SK-N-SH (cell line): ENCODE data around the gene PTH2. TPM values are rescaled to one million over a fixed set of nuclear protein-coding genes. Genes with fewer than 3 reads are reported as not detected.

Experiments
- CTCF ChIA-PET: fragments of 300-600, 350-600 bp; formaldehyde crosslinking; extraction: SDS; loops from one replicate; lab custom pipeline; 2021; lab: Yijun Ruan, JAX
- POLR2A ChIA-PET: fragments of 350-600 bp; sonication (Branson Sonifier 250); formaldehyde crosslinking; extraction: SDS; loops from one replicate; lab custom pipeline; 2020; ENCODE audit warnings: antibody characterized with exemption, inconsistent platforms; lab: Yijun Ruan, JAX
- DNase-seq: peaks from one replicate; pipeline ENCODE4 v3.0.0; 2012
- H2AFZ ChIP-seq: fragments of 200-600 bp; sonication (generic); 2 replicates; pipeline ENCODE4 v1.8.1; 2016; ENCODE audit warnings: antibody characterized with exemption, mild to moderate bottlenecking, low read depth
- H3F3A ChIP-seq: fragments of 200-600 bp; sonication (generic); replicated peaks from 2 replicates; pipeline ENCODE3; 2016; ENCODE audit warnings: antibody characterized with exemption, mild to moderate bottlenecking; ENCODE audit not compliant: insufficient read depth
- H3K27ac ChIP-seq, 2 experiments: fragments of 200-500 bp in 1 of 2; fragments of 200-600 bp in 1 of 2; sonication (Bioruptor generic) in 1 of 2; sonication (generic), shearing (Covaris generic) in 1 of 2; 2 replicates each; pipeline versions ENCODE4 v1.5.1 to v1.6.1; 2014 to 2016; ENCODE audit warnings: low read depth in 2 of 2, inconsistent platforms in 1 of 2, low read length in 1 of 2, mild to moderate bottlenecking in 1 of 2, mixed read lengths in 1 of 2
- H3K27me3 ChIP-seq: fragments of 200-600 bp; sonication (generic), shearing (Covaris generic); 2 replicates; pipeline ENCODE4 v1.6.1; 2016; ENCODE audit warnings: mixed run types; ENCODE audit not compliant: insufficient read depth
- H3K36me3 ChIP-seq, 2 experiments: fragments of 200-500 bp in 1 of 2; fragments of 200-600 bp in 1 of 2; sonication (Bioruptor generic) in 1 of 2; sonication (generic) in 1 of 2; replicated peaks in 1 of 2; 2 replicates each; pipeline versions ENCODE3 to v1.5.1; 2014 to 2016; ENCODE audit warnings: low read length in 1 of 2, mild to moderate bottlenecking in 1 of 2; ENCODE audit not compliant: insufficient read depth in 2 of 2, control insufficient read depth in 1 of 2
- H3K4me1 ChIP-seq, 2 experiments: fragments of 200-500 bp in 1 of 2; fragments of 200-600 bp in 1 of 2; sonication (Bioruptor generic) in 1 of 2; sonication (generic), shearing (Covaris generic) in 1 of 2; 2 replicates each; pipeline versions ENCODE4 v1.5.1 to v1.6.1; 2014 to 2016; ENCODE audit warnings: low read depth in 1 of 2, low read length in 1 of 2, mixed run types in 1 of 2; ENCODE audit not compliant: insufficient read depth in 2 of 2, control insufficient read depth in 1 of 2
- H3K4me2 ChIP-seq: fragments of 200-600 bp; sonication (generic), shearing (Covaris generic); 2 replicates; pipeline ENCODE4 v1.6.1; 2017; ENCODE audit warnings: mixed run types
- H3K4me3 ChIP-seq, 2 experiments: fragments of 200-500 bp in 1 of 2; fragments of 200-600 bp in 1 of 2; sonication (Bioruptor generic) in 1 of 2; sonication (generic), shearing (Covaris generic) in 1 of 2; 2 replicates each; pipeline versions ENCODE4 v1.5.1 to v1.8.1; 2014 to 2016; ENCODE audit warnings: low read depth in 2 of 2, inconsistent platforms in 1 of 2, low read length in 1 of 2, mild to moderate bottlenecking in 1 of 2, mixed read lengths in 1 of 2, moderate library complexity in 1 of 2
- H3K79me2 ChIP-seq: fragments of 200-600 bp; sonication (generic); 2 replicates; pipeline ENCODE4 v1.8.1; 2017; ENCODE audit warnings: mild to moderate bottlenecking; ENCODE audit not compliant: insufficient read depth
- H3K9ac ChIP-seq: fragments of 200-600 bp; sonication (generic); 2 replicates; pipeline ENCODE4 v1.6.1; 2017; ENCODE audit warnings: mixed run types
- H3K9me2 ChIP-seq: fragments of 200-600 bp; sonication (generic); 2 replicates; pipeline ENCODE4 v1.6.1; 2017; ENCODE audit warnings: mixed run types
- H3K9me3 ChIP-seq: fragments of 200-600 bp; sonication (generic); 2 replicates; pipeline ENCODE4 v1.6.1; 2017; ENCODE audit warnings: mixed run types, mild to moderate bottlenecking, moderate library complexity
- H4K20me1 ChIP-seq: fragments of 200-600 bp; sonication (generic); 2 replicates; pipeline ENCODE4 v1.6.1; 2017; ENCODE audit warnings: mild to moderate bottlenecking, mixed run types; ENCODE audit not compliant: insufficient read depth
- CHD2 ChIP-seq: fragments of 150-350 bp; IDR thresholded peaks from 2 replicates; pipeline ENCODE4 v1.6.1; 2018; ENCODE audit warnings: low read length; ENCODE audit not compliant: partially characterized antibody
- CTCF ChIP-seq: fragments of 200-600 bp; sonication (generic); IDR thresholded peaks from 2 replicates; pipeline ENCODE4 v1.6.1; 2017; ENCODE audit warnings: antibody characterized with exemption, mild to moderate bottlenecking, moderate library complexity
- ELF1 ChIP-seq: IDR thresholded peaks from 2 replicates; pipeline ENCODE4 v1.4.0; 2012
- EZH2phosphoT487 ChIP-seq: fragments of 200-600 bp; sonication (generic); IDR thresholded peaks from 2 replicates; pipeline ENCODE4 v1.6.1; 2017; ENCODE audit warnings: low read depth, mixed run types, mild to moderate bottlenecking, antibody characterized with exemption, moderate library complexity, borderline replicate concordance
- FOSL2 ChIP-seq: IDR thresholded peaks from 2 replicates; pipeline ENCODE4 v1.4.0; 2012; ENCODE audit warnings: low read depth, mild to moderate bottlenecking, moderate library complexity, borderline replicate concordance
- GABPA ChIP-seq: IDR thresholded peaks from 2 replicates; pipeline ENCODE4 v1.4.0; 2012; ENCODE audit warnings: low read depth, mild to moderate bottlenecking
- MAX ChIP-seq: IDR thresholded peaks from 2 replicates; pipeline ENCODE4 v1.4.0; 2012; ENCODE audit warnings: low read depth
- MEF2A ChIP-seq: IDR thresholded peaks from 2 replicates; pipeline ENCODE4 v1.4.0; 2012; ENCODE audit warnings: low read depth, borderline replicate concordance
- NFIC ChIP-seq: IDR thresholded peaks from 2 replicates; pipeline ENCODE4 v1.4.0; 2012; ENCODE audit warnings: borderline replicate concordance
- NRF1 ChIP-seq: IDR thresholded peaks from 2 replicates; pipeline ENCODE4 v1.6.1; 2012; ENCODE audit warnings: low read depth, mild to moderate bottlenecking, low read length
- POLR2AphosphoS5 ChIP-seq: IDR thresholded peaks from 2 replicates; pipeline ENCODE4 v1.6.1; 2012; ENCODE audit warnings: low read depth, low read length
- RAD21 ChIP-seq: IDR thresholded peaks from 2 replicates; pipeline ENCODE4 v1.6.1; 2012; ENCODE audit warnings: mild to moderate bottlenecking, low read length
- SIN3A ChIP-seq: IDR thresholded peaks from 2 replicates; pipeline ENCODE4 v1.6.1; 2012; ENCODE audit warnings: low read depth, mild to moderate bottlenecking, low read length, moderate library complexity, borderline replicate concordance
- SMC3 ChIP-seq: IDR thresholded peaks from 2 replicates; pipeline ENCODE4 v1.6.1; 2012; ENCODE audit warnings: low read depth, low read length, improper control_type of control experiment
- TAF1 ChIP-seq: IDR thresholded peaks from 2 replicates; pipeline ENCODE4 v1.6.1; 2012; ENCODE audit warnings: low read depth, mild to moderate bottlenecking, low read length, moderate library complexity, borderline replicate concordance
- TEAD4 ChIP-seq: IDR thresholded peaks from 2 replicates; pipeline ENCODE4 v1.4.0; 2012; ENCODE audit warnings: mild to moderate bottlenecking, borderline replicate concordance; ENCODE audit not compliant: insufficient read depth
- USF1 ChIP-seq: IDR thresholded peaks from 2 replicates; pipeline ENCODE4 v1.4.0; 2012; ENCODE audit warnings: low read depth, borderline replicate concordance
- USF2 ChIP-seq: fragments of 150-350 bp; IDR thresholded peaks from 2 replicates; pipeline ENCODE4 v1.6.1; 2017; ENCODE audit warnings: antibody characterized with exemption, low read length, low read depth, borderline replicate concordance
- YY1 ChIP-seq: IDR thresholded peaks from 2 replicates; pipeline ENCODE4 v1.4.0; 2012; ENCODE audit warnings: low read depth, mild to moderate bottlenecking
- ZBTB33 ChIP-seq: IDR thresholded peaks from 2 replicates; pipeline ENCODE4 v1.4.0; 2012; ENCODE audit warnings: low read depth, borderline replicate concordance
- WGBS: methylation state at CpG from one replicate; pipeline ENCODE4 v1.1.6; 2017; ENCODE audit warnings: low lambda C conversion rate; 5-methylcytosine and 5-hydroxymethylcytosine counted together
- polyA plus RNA-seq, 3 experiments: library from polyadenylated mRNA; depleted of rRNA; stranded (reverse); fragments of >200 nt; gene quantifications; 2 replicates each; pipeline ENCODE4 v1.2.3, GENCODE V29; 2012
- TF ChIP-seq, protein P1 (sequence below): fragments of 150-350 bp; IDR thresholded peaks from 2 replicates; pipeline ENCODE4 v1.6.1; 2016; ENCODE audit warnings: mild to moderate bottlenecking, low read depth, low read length

The PTH2 gene
- polyA plus RNA-seq, 1 of the 3 experiments (the other 2 are of a cell fraction) = not detected

- Histone ChIP-seq H3K79me2 (peaks cover 50% of the 10 kb centered on the region), H3K27me3 (no peaks in the 10 kb centered on the region), H3K9ac (peak within 1 kb of the TSS; percentile 97), H4K20me1 (no peaks in the 10 kb centered on the region), H2AFZ (peak within 1 kb of the TSS; percentile 93), H3K27ac (peak within 1 kb of the TSS; percentile 93 to 95), H3K4me2 (peak within 1 kb of the TSS; percentile 97), H3F3A (peaks cover 29% of the 10 kb centered on the region), H3K4me1 (peaks cover 0 to 16% of the 10 kb centered on the region in 2 experiments; a peak in 2 of 4 replicates), H3K4me3 (peak within 1 kb of the TSS; percentile 61 to 77), H3K9me3 (no peaks in the 10 kb centered on the region), H3K9me2 (no peaks in the 10 kb centered on the region), H3K36me3 (peaks cover 9 to 12% of the 10 kb centered on the region in 2 experiments)
- DNase-seq = peak; percentile 94
- POLR2A ChIA-PET = interaction anchor here (0.6 to 2.6 kb wide), 6 partner anchors 15 to 325 kb away, joined by 3 to 14 read pairs (median 4); partner anchors contain the start of gene RPS11
- WGBS = under 1% methylated on average over 36 of the region's 66 CpGs
- CTCF ChIA-PET = interaction anchor here (0.6 to 1.3 kb wide), 4 partner anchors 20 to 64 kb away, joined by 3 to 4 read pairs (median 4); partner anchors contain the start of gene FLT3LG
- TF ChIP-seq MAX (peak; percentile 64), ZBTB33 (peak; percentile 84; the same call in 1 of the 2 replicates), CTCF (no peak), USF2 (peak; percentile 69), MEF2A (no peak), GABPA (peak; percentile 58), POLR2AphosphoS5 (peak; percentile 98), RAD21 (no peak), NRF1 (peak; percentile 84), TAF1 (no peak; the same call in 1 of the 2 replicates), NFIC (no peak), FOSL2 (no peak), USF1 (peak; percentile 93), CHD2 (peak; percentile 89), TEAD4 (no peak), EZH2phosphoT487 (no peak), SMC3 (no peak), ELF1 (peak; percentile 72), YY1 (no peak), SIN3A (0 out of 2 replicates have a peak, but pooled peaks have one; percentile 79)
- TF ChIP-seq, protein P1, sequence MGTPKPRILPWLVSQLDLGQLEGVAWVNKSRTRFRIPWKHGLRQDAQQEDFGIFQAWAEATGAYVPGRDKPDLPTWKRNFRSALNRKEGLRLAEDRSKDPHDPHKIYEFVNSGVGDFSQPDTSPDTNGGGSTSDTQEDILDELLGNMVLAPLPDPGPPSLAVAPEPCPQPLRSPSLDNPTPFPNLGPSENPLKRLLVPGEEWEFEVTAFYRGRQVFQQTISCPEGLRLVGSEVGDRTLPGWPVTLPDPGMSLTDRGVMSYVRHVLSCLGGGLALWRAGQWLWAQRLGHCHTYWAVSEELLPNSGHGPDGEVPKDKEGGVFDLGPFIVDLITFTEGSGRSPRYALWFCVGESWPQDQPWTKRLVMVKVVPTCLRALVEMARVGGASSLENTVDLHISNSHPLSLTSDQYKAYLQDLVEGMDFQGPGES = no peak
Observed at GRCh38 chr19:49453013-49453756, 29.9 kb upstream of the PTH2 start, which contains the start of gene ALDH16A1. TSS of gene ALDH16A1 (plus strand) at chr19:49453225. CDS start at chr19:49453332, 107 bp downstream.
